Measurements from ENCODE around the gene CLDN19. TPM values are rescaled to one million over a fixed set of nuclear protein-coding genes. Genes with fewer than 3 reads are reported as not detected.

Gene CLDN19
- total RNA-seq, 1 donor from 2014 or later: 7.8 TPM

- Mint-ChIP-seq H3K9me3 (ENCODE audit: low read depth) (no peaks in the 10 kb centered on the region), H3K4me1 (ENCODE audit: low read depth) (peaks cover 13% of the 10 kb centered on the region), H3K36me3 (ENCODE audit: insufficient read depth) (peaks cover 1% of the 10 kb centered on the region), H3K4me3 (ENCODE audit: low read depth) (no peak overlapping the region), H3K27me3 (no peaks in the 10 kb centered on the region), H3K27ac (no peak overlapping the region)
- DNase-seq (ENCODE audit: low spot score, unreplicated experiment): no peak
- TF ChIP-seq CTCF (IDR thresholded peaks at IDR 0.05; ENCODE audit: unreplicated experiment): no peak
Measured at GRCh38 chr1:42743317-42744147, 3.5 kb upstream of the CLDN19 start.

- peaks cover 1% of the 10 kb centered on the region for H3K36me3 Mint-ChIP-seq (ENCODE audit: insufficient read depth)
- H3K27me3 Mint-ChIP-seq: no peaks in the 10 kb centered on the region
- H3K4me1 Mint-ChIP-seq (ENCODE audit: low read depth): peaks cover 13% of the 10 kb centered on the region
- peak overlapping the region; percentile 14 for H3K27ac Mint-ChIP-seq
- no peaks in the 10 kb centered on the region for H3K9me3 Mint-ChIP-seq (ENCODE audit: low read depth)
- DNase-seq (ENCODE audit: low spot score, unreplicated experiment): no peak
- no peak overlapping the region for H3K4me3 Mint-ChIP-seq (ENCODE audit: low read depth)
- TF ChIP-seq CTCF (IDR thresholded peaks at IDR 0.05; ENCODE audit: unreplicated experiment): no peak
Measured at GRCh38 chr1:42742617-42743316, 2.7 kb upstream of the CLDN19 start.

- DNase-seq (ENCODE audit: low spot score, unreplicated experiment): no peak
- Mint-ChIP-seq H3K4me1 (ENCODE audit: low read depth) (peaks cover 13% of the 10 kb centered on the region), H3K27me3 (no peaks in the 10 kb centered on the region), H3K27ac (no peak overlapping the region), H3K9me3 (ENCODE audit: low read depth) (no peaks in the 10 kb centered on the region), H3K36me3 (ENCODE audit: insufficient read depth) (peaks cover 1% of the 10 kb centered on the region), H3K4me3 (ENCODE audit: low read depth) (no peak overlapping the region)
- no peak for TF ChIP-seq CTCF (IDR thresholded peaks at IDR 0.05; ENCODE audit: unreplicated experiment)
Measured at GRCh38 chr1:42742141-42742540, 2.1 kb upstream of the CLDN19 start.

- Mint-ChIP-seq H3K36me3 (ENCODE audit: insufficient read depth) (no peaks in the 10 kb centered on the region), H3K27ac (no peak overlapping the region), H3K4me1 (ENCODE audit: low read depth) (peaks cover 13% of the 10 kb centered on the region), H3K9me3 (ENCODE audit: low read depth) (no peaks in the 10 kb centered on the region), H3K4me3 (ENCODE audit: low read depth) (no peak overlapping the region), H3K27me3 (no peaks in the 10 kb centered on the region)
- TF ChIP-seq CTCF (IDR thresholded peaks at IDR 0.05; ENCODE audit: unreplicated experiment): no peak
- DNase-seq (ENCODE audit: low spot score, unreplicated experiment): no peak
Measured at GRCh38 chr1:42741706-42742105, 1.7 kb upstream of the CLDN19 start.

- no peak for TF ChIP-seq CTCF (IDR thresholded peaks at IDR 0.05; ENCODE audit: unreplicated experiment)
- peaks cover 13% of the 10 kb centered on the region for H3K4me1 Mint-ChIP-seq (ENCODE audit: low read depth)
- H3K4me3 Mint-ChIP-seq (ENCODE audit: low read depth): peak overlapping the region; percentile 49
- H3K36me3 Mint-ChIP-seq (ENCODE audit: insufficient read depth): no peaks in the 10 kb centered on the region
- DNase-seq (ENCODE audit: low spot score, unreplicated experiment): no peak
- H3K27me3 Mint-ChIP-seq: no peaks in the 10 kb centered on the region
- no peaks in the 10 kb centered on the region for H3K9me3 Mint-ChIP-seq (ENCODE audit: low read depth)
- H3K27ac Mint-ChIP-seq: no peak overlapping the region
Measured at GRCh38 chr1:42740851-42741580, 980 bp upstream of the CLDN19 start.
